GM19193 (cell line): ENCODE results near the gene ERAP2.

Experiments
- POLR2A ChIP-seq: IDR thresholded peaks from 4 replicates; pipeline ENCODE4 v1.6.1; 2011; ENCODE audit not compliant: insufficient read depth, insufficient read length; ENCODE audit errors: extremely low read depth

ERAP2 gene

GRCh38 chr5:96855031-96855872, 21.0 kb upstream of the ERAP2 start:
- no peak for TF ChIP-seq POLR2A

DNA sequence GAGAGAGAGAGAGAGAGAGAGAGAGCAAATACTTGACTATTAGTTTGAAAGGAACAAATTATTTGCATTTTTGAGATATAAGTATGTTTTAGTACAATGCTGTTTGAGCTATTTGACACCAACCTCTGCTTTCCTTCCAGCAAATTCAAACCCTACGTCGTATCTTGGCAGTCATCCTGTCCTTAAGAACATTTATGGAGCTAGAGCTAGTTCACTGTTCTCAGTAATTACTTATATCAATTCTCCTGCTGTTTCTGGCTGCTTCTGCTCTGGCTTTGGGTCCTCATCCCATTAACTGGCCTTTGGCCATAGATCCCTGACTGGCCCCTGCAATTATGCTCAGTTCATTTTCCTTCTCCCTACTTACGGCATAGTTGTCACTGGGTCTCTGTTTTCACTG, 19.9 kb upstream of the ERAP2 start:
- no peak for TF ChIP-seq POLR2A

DNA sequence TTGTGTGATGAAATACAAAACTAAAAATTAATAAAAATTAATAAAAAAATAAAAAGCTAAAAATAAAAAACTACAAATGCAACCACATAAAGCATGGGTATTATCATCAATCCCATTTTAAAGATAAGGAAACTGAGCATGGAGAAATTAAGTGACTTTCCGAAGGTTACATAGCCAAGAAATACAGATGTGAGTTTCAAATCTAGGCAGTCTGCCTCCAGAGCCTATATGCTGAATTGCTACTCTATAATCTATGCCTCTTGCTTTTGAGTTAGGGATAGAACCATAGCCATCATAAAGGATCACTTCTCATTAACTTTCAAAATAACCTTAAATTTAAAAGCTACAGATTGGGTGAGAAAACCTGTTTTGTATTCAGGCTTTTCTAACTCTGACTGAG, 18.8 kb upstream of the ERAP2 start:
- no peak for TF ChIP-seq POLR2A

DNA sequence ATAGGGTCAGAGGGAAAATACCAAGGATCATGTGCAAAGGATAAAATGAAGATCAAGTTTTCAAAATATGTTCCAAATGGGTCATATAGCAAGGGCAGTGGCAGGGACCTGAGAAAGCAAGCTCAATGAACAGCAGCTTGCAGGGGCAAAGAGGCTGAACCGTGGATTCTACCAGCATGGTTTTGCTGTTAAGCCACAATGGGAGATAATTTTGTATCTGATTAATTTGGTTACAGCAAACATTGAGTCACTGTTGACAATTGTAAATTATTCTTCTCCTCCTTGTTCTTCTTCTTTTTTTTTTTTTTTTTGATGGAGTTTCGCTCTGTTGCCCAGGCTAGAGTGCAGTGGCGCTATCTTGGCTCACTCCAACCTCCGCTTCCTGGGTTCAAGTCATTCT, 18.4 kb upstream of the ERAP2 start:
- TF ChIP-seq POLR2A, result no peak

DNA sequence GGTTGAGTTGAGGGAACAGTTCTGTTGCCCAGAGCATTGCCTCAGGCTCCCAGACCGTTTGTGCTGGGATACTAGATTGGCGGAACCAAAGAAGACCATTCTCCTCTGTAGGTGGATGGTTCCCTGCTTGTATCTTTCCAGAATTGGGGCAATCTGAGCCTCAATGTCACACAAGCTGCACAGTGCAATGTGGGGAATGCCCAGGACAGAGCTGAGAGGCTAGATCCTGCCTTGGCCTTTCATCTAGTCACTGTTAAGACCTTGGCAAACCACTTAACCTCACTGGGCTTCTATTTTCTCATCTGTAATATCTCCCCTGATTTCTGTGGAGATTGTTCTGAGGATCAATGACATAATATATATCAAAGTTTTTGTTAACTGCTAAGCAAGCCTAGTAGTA, 16.9 kb upstream of the ERAP2 start:
- TF ChIP-seq POLR2A, result no peak

GRCh38 chr5:96861076-96861475, 15.2 kb upstream of the ERAP2 start:
- TF ChIP-seq POLR2A, result no peak

DNA sequence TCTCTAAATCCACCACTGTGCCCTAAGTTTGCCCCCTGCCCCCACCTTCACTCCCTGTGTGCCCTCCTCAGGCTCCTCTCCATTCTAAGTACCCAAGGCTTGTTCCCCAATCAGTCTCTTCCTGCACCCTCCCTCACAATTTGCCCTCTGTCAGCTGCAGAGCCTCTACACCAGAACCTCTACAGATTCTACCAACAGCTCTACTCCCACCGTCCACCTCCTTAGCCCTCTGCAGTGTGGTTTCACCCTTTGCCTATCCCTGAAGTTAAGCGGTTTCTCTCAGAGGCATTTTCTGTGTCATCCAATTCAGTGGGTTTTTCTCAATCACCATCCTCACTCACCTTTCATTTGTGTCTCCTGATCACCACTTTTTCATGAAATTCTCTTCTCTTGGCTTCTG, 13.2 kb upstream of the ERAP2 start:
- TF ChIP-seq POLR2A, result no peak

DNA sequence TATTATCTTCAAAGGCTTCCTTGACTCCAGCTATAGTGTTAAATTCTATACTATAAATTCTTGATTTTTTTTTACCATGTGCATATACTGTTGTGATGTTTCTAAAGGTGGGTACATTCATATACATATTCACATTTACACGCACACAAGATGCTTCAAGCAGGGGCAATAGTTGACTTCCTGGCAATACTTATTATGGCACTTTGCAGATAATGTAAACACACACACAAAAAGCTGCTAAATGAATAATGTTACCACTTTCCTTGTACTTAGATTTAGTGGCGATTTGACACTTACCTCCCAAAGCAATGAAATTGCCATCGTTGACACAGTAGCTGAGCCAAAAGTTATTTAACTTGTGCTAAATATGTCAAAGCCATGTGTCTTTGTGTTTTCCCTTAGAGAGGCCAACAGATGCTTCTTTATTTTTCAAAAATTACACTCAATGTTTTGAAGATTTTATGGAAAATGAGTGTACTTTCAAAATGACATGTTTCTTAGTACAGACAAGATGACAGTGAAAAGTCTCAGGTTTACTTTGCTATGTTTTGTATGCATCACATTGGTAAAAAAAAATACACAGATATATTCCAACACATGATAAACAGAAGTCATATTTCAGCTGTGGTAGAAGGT, 12.2 kb upstream of the ERAP2 start:
- TF ChIP-seq POLR2A, result no peak

- TF ChIP-seq POLR2A, result no peak
These were observed 11.3 kb upstream of the ERAP2 start for GRCh38 chr5:96864922-96865530.

GRCh38 chr5:96868603-96869371, 7.5 kb upstream of the ERAP2 start:
- TF ChIP-seq POLR2A, result no peak

DNA sequence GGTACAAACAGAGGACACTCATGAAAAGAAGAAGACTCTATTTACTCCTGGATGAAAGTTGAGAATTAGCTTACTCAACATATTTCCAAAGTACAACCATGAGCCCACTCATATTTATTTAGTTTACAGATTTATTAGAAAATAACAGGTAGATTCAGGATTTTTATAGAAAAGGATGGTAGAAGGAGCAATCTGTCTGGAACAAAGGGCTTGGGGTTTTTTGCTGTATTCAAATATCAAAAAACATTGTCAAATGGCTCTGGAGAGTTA, 7.0 kb upstream of the ERAP2 start:
- no peak for TF ChIP-seq POLR2A

DNA sequence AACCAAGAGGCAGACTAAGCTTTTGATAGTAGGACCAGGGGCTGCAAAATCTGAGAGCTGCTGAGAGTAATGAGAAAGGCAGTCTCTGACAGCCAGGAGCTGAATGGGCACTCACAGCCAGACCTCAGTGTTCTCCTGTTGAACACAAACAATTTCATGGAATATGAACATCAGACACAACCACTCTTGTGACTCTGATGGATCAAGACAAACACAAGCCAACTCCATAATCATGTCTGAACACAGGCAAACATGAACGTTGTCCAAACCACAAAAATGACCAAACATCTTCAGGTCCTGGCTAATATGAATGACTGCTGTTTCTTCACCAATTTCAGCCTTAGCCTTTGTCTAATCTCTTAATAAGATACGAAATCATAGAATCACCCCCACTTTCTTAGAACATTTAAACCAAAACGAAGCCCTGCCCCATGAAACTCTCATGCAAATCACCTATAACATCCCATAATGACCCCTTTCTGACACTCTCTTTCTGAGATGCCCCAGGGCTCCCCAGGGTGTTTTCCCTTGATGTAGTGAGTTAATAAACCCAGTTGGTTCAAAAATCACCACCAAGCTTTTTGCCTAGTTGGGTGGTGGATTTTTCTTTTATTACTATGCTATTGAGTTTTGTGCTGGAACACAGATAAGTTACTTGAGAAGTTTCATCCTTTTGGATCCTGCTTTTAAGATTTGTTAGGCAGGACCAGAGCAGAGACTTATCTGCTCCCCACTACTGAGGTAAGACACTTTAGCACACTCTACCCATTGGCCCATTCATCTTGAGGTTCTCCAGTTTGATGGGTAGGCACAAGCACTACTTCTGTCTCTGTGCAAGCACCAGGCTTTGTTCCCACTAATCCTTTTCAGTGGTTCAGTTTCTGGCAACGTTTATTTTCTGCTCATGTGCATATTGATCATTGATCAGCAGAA, 5.9 kb upstream of the ERAP2 start:
- no peak for TF ChIP-seq POLR2A

DNA sequence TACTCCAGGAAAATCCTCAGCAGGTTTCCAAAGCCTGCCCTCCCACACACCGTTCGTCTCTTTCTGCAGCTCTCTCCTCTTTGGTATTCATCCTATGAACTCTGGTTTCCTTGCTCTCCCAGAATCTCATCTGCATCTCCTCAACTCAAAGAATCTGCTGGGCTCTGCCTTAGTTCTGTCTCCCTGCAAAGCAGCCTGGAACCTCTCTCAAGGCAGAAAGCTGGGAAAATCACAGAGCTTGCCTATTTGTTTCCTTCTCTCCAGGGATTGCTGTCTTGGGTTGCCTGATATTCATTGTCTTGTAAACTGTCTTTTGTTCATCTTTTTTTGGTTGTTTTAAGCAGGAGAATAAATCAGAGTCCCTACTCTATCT, 5.3 kb upstream of the ERAP2 start:
- no peak for TF ChIP-seq POLR2A

- no peak for TF ChIP-seq POLR2A
These were observed 4.6 kb upstream of the ERAP2 start for GRCh38 chr5:96871686-96872085.
